Activated CD4-positive, alpha-beta T cell treated with anti-CD3 and anti-CD28 coated beads, Interleukin-2, Interleukin-4, amounts not matched to agents 100 ng/mL and 50 ng/mL, durations not matched to agents 16 hours and 8 hours (primary cell): Measurements from ENCODE around the gene SLC44A3.

Experiments used
- DNase-seq: peaks from one replicate; pipeline ENCODE4 v3.0.0-alpha.2; 2020; ENCODE audit warnings: low spot score

SLC44A3 gene

DNA sequence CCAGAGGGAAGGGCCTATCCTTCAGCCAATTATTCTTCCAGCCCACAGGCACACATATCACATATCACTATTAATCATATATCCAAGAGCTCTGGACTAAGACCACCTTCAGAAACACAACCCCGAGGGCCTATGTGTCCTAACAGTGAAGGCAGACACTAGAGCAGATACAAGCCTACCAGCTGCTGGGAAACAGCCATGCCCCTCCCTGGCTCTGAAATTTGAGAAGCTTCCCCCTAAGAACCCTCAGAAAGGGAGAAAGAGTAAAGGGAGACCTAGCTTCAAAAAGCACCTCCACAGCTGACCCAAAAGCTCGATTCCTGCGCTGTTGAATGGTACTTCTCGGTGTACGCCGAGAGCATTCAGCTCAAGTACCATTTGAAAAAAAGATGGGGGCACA is 89.3 kb downstream of the SLC44A3 start:
- no peak for DNase-seq

DNA sequence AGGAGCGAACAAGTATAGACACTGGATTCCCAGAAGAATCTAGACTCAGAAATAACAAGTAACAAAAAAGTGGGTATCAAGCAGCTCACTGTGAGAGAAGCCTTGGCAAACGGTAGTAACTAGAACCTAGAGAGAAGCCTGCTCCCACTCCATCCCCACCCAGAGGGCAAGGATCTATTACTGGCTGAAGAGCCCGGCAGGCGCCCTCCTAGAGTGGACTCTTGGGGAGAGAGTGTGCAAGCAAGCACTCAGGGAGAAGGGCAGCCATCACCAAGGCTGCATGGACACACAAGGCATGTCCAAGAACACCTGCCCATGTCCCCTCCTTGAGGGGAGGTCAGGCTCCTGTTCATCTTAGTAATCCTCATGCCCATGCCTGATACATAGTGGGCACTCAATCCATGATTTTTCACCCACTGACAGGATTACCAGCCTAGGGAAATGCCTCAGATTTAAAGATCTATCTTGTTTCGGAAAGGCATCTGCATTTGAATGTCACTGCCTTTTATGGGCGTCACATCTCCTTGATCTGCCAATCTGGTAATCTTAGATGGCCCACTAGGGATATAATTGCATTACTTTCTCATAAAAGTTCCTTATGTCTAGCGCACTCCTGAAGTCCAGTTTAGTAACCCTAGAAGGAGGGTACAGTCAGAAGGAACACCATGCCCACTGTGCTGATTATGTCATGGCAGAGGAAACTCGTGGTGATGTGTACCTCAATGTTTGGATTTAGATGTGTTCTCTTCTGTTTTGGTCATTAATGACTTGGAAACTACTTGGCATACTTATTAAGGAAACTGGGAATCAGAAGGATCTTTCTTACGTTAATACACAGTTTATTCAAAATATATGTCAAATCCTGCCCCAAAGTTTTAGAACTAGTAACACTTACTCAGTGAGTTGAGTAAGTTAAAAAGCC is 92.4 kb downstream of the SLC44A3 start:
- DNase-seq, result no peak

DNA sequence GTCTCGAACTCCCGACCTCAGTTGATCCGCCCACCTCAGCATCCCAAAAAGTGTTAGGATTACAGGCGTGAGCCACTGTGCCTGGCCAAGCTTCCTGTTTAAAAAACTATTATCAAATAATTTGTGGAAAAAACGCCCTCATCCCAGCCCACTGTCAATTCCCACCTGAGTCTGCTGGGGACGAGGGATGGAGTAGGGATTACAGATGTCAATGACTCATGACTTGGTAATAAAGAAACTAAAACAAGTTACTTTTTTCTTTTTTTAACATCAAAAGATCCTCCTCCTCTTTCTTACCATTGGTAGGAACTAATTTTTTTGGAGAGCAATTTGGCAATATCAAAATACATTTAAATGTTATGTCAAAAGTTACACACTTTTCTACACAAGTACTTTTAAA is 97.1 kb downstream of the SLC44A3 start:
- DNase-seq, result no peak

DNA sequence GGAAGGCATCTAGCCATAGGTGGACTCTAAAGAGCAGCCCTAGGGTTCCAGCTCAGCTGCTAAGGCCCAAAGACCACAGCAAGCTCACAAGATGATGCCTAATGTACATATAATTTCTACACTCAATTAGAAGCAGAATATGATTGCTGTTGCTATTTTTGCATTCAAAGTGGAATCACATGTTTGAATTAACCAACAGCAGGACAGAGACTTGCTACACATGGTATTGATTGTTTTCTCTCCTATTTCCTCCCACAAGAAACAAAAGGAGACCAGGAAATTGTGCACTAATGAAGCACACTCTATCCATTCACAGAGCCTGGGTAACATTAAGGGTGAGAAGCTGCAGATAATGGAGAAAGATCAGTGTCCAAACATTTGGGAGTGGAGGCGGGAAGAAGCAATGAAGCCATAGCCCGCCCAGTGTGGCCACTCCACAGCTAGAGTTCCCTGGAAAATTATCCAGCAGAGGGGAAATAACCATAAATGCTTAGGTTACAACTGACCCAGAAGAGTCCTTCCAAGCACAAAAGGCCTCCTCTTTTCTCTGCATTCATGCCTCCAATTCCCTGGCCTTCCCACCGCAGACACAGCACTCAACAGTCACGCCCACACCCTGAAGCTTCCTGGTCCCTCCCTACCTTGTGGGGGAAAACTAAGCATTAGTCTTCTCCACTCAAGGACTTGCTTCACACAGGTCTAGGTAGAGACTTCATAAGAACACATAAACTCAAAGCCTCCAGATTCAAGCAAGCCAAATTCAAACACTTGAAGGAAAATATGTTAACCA is 99.3 kb downstream of the SLC44A3 start:
- no peak for DNase-seq

DNA sequence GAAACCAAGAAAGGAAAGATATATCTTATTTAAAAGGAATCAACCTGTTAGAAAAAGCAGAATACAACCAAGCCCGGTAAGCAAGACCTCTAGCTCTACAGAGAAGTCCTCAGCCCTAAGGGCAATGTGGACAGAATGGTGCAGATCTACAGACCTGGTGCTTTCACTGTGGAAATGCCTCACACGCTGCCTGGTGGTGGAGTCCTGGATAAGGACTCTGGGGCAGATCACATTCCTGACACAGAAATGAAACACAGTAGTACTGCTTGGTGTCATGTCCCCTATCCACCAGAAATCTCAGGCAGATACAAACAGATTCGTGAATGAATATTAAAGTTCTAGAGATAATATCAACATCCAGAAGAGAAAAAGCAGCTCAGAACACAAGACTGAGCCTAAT is 99.9 kb downstream of the SLC44A3 start:
- DNase-seq, result no peak

DNA sequence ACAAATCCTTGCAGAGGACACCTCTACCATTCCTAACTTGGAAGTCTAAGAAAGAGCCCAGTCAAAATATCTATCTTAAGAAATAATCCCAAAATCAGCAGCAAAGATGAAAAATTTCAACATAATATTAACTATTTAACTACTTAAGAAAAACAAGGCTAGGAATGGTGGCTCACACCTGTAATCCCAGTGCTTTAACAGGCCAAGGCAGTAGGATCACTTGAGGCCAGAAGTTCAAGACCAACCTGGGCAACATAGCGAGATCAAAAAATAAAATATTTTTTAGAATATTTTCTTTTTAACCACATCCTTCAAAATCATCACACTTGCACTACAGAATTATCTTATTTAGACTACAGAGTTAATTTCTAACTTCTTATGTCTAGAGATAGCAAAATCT is 101.8 kb downstream of the SLC44A3 start:
- DNase-seq, result no peak

DNA sequence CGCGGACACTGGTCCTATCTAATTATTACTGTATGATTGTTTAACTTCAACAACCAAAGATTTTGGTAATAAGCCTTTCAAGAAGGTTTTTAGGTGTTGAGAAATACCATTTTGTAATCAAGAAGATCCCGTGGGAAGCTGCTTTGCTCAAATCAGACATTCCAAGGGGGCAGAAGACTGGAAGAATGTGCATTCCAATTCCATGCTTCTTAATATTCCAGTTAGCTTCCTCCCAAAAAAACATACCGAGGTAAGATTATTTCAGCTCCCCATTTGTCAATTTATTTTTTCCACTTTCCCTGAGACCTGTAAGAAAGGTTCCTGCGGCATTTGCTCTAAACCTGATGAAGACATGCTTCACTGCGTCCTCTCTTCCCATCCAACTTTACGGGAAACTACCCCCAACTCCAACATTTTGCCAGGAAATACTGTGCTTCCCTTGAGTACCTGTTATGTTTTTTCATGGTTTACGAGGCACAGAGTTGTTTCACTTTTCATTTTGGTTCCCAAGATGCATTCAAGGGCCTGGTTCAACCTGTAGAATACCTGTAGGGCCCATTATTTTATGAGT is 102.7 kb downstream of the SLC44A3 start:
- no peak for DNase-seq

DNA sequence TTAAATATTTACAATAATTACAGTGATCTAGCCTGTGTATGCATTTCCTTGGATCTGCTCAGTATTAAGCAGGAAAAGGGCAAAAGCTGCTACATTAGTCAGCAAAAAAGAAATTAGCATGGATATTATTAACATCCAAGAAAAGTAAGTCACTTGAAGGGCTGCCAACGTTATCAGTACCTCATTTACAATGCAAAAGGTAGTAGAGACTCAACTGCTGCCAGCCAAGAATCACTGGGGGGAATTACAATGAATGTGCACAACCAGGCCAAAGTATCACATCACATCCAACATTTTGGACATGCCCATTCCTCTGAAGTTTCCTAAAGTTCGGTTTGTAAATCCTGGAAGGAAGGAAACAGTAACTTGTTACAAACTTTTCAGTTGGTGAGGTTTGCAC is 104.8 kb downstream of the SLC44A3 start:
- DNase-seq, result no peak

DNA sequence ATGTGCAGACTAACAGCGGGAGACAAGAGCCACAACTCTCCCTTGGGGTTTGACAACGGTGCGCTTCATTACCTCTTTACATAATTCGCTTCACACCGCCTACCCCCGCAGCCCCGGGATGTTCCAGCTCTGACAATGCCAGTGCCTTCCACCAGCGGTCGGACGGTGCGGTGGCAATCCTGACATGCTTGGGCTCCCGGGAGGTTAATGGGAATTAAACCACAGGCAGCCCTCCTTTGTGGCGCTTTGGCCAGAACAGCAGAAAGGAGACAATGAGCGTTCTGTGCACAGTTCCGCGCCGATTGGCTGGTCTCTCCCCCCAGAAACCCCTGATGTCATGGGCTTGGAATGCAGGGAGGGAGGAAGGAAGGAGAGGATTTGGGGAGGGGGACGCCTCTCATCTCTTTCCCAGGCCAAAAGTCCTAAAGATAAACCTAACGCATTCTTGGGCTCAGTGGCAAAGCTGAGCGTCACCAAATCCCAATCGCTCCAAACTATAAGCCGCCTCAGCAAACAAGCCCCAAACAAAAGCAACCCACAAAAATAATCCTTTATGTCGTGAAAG is 105.5 kb downstream of the SLC44A3 start:
- no peak for DNase-seq

DNA sequence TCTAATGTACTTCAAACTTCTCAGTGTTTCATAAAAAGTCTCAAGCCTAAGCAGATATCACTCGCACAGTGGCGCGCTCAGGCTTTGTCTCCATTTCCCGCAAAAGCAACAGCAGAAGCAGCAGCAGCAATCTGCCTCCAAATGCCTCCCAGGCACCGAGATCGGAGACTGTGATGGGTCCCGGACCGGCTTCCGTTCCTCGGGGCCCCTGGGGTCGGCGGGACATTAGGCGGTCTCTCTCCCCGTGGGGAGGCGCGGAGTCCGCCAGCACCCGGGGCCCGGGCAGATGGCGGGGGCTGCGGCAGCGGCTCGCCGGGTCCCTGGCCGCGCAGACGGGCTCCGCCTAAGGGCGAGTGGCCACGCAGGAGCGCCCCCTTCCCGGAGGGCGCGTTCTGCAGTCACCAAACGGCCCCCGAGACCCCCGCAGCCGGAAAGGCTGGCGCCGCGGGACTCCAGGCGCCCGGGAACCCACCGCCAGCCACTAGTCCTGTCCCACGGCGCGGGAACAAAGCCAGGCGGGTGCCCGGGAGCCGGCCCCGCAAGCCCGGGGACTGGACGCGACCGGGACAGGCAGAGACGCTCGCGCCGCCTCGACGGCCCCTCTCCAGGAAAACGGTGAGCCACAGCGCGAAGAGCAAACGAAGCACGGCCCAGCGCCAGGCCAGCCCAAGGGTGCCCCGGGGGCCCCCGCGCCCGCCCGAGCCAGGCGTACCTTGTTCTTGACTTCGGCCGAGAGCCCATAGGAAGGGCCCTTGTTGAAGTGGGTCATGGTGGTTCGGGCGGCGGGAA is 106.2 kb downstream of the SLC44A3 start:
- DNase-seq, result peak; percentile 3

DNA sequence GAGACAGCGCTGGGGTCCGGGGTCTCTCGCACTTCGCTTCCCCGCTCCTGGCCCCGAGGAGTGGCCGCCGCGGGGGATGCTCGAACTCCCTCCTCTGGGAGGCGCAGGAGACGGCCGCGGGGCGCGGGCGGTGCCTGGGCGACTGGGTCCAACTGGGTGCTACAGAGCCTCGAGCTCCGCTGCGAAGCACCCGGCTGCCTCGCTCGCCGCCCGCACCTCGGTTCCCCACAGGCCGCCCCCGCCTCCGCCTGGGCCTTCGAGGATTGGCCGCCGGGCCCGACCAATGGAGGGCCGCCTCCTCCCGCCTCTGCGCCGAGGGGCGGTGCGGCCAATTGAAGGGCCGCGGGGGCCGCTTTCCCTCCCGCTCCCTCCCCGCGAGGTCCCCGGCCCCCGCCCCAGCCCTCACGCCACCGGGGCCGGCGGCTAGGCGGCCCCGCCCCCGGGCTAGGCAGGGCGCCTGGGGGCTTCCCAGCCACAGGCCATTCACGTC is 106.8 kb downstream of the SLC44A3 start, which contains the start of gene CNN3:
TSS of gene CNN3 (minus strand) at position 196 of the 490 bp plus-strand sequence. CDS start 216 bp downstream, outside the sequence.
- DNase-seq, result peak; percentile 17

DNA sequence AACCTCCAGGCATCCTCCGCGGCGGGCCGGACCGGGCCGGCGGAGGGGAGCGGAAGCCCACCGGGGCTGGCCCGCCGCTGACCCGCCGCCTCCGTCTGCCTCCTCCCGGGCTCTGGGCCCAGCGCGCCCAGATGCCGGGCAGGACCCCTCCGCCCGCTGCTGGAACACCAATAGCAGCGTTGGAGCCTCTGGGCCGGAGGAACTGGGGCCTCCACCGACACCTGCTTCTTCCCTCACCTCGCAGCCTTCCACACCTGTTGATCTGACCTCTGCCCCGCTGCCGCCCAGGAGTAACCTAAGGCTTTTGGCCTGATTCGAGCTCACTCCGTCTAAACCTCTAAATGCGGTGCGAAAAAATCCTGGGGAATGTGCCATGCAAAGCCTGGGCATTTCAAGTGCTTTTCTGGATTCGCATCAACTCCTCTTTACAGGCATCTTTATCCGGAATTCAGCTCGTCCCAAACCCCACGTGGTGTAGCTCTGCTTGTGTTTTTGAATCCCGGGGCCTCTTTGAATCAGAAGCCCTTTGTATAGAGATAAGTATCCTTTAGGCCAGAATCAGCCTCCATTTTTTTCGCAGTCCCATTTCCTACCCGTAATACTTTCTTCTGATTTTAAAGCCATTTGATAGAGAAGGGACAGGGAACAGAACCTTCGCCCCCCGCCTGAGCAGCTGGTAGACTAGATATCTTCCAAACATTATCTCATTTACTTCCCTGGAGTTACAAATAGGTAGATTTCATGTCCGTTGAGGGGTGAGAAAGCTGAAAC is 107.4 kb downstream of the SLC44A3 start:
- no peak for DNase-seq

DNA sequence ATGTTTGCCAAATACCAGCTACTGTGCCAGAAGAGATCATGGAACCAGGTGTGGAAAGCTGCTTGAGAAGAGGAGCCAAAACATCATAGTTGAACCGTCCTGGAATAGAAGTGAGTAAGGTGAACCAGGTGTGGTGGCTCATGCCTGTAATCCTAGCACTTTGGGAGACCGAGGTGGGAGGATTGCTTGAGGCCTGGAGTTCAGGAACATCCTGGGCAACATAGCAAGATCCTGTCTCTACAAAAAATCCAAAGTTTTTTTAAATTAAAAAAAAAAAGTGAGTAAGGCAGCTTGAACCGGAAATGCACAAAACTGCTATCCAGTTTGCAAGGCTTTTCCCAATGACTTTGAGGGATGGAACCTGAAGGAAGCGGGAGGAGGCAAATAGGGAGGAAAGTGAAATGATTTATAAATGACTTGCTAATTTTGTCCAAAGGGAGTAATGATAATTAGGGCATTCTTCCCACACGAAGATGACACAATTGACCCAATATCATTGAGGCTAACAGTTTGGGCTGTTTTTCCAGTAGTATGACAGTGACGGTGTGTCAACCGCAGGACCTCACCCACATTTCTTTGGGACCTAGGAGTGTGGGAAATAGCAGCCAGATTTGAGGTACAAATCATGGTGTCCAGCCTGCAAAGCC is 108.3 kb downstream of the SLC44A3 start:
- no peak for DNase-seq

DNA sequence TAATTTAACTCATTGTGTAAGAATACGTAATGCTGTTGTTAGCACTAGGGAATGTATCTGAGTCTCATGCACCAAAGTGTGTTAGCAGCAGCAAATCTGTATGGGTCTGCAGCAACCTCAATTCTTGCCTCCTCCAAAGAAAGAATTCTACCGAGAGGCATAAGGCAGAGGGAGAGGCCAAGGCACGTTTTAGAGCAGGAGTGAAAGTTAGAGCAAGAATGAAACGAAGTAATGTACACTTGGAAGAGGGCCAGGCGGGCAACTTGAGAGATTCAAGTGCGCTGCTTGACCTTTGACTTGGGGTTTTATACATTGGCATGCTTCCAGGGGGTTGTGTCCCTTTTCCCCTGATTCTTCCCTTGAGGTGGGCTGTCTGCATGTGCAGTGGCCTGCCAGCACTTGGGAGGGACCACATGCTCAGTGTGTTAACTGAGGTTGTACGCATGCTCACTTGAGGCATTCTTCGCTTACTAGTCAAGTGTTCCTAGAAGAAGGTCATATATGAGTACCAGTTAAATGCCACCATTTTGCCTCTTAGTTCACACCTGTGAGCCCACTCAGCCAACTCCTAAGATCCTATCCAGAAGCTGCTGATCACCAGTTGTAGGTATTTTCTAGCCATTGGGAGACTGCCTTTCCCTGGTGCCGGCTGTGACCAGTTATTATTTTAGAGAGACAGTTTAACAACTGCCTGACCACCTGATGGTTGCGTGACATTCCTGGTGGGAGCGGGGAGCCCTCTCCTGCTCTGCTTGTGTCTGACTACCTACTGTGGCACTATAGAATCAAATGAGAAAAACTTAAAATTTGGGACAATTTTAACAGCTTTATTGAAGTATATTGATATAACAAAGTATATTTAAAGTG is 109.4 kb downstream of the SLC44A3 start:
- DNase-seq, result no peak

DNA sequence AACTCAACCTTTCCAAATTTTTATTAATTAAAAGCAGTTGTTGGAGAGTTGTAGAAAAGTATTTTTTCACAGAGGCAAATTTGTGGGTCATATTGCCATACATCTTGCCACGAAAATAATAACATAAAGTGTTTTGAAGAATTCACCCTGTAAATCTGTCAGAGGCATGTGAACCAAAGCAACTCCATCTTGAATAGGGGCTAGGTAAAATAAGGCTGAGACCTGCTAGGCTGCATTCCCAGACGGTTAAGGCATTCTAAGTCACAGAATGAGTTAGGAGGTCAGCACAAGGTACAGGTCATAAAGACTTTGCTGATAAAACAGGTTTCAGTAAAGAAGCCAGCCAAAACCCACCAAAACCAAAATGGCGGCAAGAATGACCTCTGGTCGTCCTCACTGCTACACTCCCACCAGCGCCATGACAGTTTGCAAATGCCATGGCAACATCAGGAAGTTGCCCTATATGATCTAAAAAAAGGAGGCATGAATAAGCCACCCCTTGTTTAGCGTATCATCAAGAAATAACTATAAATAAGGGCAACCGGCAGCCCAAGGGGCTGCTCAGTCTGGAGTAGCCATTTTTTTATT is 111.2 kb downstream of the SLC44A3 start:
- DNase-seq, result no peak

DNA sequence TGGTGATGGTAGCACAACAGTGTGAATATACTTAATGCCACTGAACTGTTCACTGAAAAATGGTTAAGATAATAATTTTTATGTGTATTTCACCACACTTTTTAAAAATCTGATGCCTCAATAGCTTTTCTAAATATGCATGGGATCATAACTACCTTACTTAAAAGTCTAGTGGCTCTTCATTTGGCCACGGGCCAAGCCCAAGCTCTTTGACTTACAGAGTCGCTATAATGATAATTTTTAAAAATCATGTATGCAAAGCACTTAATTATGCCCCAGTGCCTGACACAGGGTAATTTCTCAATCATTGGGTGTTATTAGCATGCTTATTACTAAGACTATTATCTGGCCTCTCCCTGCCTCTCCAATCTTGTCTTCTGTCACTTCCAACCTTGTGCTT is 114.4 kb downstream of the SLC44A3 start:
- no peak for DNase-seq

DNA sequence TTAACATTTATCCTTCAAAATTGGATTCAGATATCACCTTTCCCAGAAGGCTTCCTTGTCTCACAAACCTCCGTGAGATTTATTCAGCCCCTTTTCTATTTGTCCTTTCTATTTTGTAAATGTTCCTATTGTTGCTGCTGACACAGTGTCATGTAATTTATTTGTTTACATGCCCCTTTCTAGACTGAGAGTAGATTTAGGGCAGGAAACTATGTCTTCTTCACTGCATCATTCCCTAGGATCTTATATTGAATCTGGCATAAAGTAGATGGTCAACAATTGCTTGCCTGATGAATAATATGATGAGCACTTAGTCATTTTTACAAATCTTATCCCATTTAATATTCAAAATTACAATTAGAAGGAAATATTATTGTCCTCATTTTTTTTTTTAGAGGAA is 114.9 kb downstream of the SLC44A3 start:
- DNase-seq, result no peak

DNA sequence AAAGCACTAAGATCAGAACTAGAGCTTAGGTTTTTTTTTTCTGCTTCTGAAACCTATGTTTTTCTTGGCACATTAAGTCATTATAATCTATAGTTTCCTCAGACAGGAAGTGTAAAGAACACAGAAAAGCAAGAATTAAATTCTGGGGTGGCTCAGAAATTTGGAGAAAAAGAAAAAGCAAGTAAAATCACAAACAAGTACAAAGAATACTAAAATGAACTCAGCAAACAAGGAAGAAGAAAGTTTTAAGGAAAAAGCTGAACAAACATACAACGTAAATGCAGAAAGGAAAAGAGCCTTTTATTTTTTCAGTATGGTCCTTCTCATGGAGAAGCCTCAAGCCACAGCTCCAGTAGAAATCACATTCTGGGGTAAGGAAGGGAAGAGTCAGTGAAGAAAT is 115.3 kb downstream of the SLC44A3 start:
- DNase-seq, result no peak
